GM18499 (cell line): Measurements from ENCODE around the gene PODN.

ENCODE experiments used
- ATAC-seq: cut with Tn5 transposase; IDR thresholded peaks from one replicate; pipeline ENCODE4 v1.9.1; 2021; ENCODE audit warnings: moderate number of reproducible peaks; ENCODE audit not compliant: insufficient read depth, unreplicated experiment

The PODN gene

DNA sequence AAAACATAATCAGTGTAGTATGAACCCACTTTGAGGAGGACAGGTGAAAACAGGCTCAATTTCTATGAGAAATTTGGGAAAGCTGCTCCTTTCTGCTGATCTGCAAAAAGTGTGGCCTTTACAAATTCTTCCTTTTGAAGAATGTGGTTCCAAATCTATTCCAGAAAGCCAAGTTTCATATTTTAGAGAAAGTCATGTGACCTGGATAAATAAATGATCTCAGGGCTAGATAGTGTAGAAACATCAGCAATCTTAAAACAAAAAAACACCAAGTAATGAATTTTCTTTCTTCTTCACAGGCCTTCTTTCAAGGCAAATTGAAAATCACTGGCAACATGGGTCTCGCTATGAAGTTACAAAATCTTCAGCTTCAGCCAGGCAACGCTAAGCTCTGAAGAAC is 11.7 kb upstream of the PODN start:
- ATAC-seq = no peak

DNA sequence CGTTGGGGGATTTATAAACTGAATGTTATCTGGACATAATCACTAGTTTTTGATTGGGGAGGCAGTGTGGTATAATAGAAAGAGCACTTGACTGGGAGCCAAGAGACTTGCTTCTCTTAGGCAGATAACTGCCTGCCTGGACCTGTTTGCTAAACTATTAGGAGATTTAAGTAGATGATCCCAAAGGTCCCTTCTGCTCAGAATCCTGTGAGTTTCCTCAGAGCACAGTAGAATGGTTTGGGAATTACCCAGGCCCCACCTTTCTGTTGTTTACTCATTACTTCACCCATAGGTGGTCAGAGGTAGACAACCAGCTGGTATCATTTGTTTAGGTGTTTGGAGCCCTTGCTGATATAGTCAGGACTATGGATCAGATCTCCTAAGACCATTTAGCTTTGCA is 10.3 kb upstream of the PODN start:
- no peak for ATAC-seq

DNA sequence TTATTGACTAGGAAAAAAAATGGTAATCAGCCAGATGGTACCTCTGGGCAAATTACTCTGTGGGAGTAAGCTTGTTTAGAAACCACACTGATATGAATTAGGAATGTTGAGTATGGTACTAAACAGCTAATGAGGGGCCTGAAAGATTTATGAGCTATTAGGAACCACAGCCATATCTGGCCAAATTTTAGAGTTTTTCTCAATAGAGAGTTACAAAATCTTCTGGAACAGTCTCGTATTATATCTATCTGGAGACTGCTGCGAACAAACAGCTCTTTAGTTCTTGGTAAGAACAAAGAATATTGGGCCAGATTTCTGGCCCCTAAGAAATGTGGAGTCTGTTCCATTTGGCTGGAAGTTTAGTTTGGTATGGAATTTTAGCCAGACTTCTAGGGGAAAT is 4.9 kb upstream of the PODN start:
- no peak for ATAC-seq

DNA sequence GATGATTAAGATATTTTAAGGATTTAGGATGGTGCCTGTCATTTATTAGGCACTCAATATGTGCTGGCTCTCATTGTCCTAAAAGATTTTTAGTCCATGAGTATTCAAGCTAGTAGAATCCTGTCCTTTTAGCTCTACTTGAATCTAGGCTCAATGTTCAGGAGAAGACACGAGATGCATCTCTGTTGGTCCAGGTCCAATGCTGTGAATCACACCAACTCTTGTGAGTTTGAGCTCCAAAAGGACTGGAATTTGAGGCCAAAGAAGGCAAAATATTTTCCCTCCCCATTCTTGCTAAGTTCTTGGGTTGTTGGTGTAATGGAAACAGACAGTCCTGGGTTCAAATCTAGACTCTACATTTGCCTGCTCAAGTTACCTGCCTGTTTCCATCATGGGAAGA is 1.4 kb upstream of the PODN start:
- no peak for ATAC-seq

DNA sequence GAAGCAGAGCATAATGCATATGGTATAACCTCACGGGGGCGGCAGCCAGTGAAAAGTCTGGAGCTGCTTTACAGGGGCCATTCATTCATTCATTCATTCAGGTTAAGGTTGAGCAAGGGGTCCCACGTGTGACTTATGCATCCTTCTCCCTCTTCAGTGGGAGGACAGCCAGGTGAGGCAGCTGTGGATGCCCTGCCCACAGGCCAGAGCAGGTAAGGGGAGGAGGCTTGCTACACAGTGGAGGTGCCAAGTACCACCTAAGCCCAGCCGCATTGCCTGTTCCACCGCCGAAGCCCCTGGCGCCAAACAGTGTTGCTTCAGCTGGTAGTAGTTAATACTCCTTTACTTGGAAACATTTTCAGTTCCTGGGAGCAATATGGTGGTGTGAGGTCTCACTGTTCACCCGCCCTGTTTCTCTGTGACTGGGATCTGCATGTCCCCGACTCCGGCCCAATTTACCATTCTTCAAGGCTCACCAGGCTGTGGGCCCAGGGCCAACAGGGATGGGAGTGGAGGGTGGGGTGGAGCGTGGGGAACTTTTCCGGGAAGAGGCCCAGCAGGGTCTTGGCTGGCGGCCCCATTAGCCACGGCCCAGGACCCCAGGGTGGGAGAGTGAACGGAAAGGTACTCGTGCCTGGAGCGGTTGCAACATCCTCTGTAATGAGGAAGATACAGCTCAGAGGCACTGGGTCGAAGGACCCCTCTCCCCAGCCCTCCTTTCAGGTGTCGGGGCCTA is 722 bp upstream of the PODN start:
- no peak for ATAC-seq

DNA sequence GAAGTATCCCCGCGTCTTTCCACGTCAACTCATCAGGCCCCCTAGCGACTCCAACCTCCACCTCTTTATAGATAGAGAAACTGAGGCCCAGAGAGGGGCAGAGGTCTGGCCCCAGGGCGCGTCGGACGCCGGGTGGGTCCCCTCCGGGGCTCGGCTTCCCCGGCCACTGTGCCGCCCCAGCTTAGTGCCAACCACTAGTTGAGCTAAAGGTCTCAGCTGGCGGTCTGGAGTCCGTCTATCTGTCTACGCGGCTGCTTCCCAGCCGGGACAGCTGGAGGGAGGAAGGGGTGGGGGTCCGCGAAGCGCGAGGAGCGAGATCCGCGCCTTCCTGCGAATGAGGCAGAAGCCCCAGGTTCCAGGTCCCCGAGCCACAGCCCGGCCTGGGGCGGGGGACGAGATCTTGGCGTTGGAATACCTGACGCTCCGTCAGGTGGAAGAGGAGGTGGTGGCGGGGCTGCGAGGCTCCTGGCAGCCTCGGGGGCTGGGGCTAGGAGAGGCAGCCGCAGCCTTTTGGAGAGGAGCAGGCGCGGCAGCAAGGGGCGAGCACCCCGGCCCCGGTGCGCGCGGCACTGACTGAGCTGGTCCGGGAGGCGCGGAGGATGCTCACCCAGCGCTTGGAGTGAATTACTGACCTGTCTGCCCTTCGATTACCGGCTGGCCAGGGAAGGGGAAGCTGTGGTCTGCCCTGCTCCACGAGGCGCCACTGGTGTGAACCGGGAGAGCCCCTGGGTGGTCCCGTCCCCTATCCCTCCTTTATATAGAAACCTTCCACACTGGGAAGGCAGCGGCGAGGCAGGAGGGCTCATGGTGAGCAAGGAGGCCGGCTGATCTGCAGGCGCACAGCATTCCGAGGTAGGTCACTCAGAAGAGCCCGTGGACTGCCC is 937 bp downstream of the PODN start:
- no peak for ATAC-seq

DNA sequence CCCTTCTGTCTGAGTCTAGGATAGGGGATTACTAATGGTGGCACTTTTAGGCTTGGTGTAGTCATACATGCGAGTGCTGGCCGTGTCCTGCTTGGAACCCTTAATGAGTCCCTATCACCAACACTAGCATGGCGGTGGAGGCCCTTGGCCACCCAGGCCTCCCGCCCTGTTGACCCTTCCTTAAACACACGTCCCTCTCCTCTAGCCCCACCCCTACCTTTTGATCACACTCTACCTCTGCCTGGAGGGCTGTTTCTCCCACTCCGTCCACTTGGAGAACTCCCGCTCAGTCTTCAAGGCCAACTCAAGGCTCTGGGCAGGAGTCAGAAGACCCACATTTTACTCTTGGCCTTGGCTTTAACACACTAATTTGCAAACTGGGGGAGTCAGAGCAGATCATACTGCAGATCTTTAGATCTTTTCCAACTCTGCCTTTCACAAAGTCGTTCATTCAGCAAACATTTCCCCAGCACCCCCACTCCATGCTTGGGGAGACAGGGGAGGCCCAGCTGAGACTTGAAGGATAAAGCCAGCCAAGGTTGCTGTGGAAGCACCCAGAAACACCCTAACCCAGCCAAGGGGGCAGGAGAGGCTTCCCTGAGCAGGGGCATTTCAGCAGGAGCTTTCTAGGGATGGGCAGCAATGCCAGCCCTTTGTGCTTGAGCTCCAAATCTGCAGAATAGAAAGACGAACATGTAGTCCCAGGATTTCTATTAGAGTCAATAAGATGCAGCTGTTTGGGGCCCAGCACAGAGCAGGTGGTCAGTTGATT is 1.9 kb downstream of the PODN start:
- ATAC-seq = no peak

DNA sequence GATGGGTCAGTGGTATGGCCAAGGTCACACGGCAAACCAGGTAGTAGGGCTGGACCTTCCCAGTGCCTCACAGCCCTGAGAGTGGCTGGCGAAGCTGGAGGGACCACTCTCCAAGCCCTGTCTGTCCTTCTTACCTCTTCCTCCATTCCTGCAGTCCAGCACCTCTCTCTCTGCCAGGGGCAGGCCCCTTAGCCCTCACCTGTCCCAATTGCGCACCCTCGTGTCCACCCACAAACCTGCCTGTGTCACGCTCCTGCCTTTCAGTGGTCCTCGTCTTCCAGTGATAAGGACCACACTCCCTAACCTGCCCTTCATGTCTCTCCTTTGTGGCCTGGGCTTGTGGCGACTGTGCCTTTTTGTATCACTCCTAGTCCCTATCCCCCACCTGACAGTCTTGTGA is 3.4 kb downstream of the PODN start:
- ATAC-seq = no peak

DNA sequence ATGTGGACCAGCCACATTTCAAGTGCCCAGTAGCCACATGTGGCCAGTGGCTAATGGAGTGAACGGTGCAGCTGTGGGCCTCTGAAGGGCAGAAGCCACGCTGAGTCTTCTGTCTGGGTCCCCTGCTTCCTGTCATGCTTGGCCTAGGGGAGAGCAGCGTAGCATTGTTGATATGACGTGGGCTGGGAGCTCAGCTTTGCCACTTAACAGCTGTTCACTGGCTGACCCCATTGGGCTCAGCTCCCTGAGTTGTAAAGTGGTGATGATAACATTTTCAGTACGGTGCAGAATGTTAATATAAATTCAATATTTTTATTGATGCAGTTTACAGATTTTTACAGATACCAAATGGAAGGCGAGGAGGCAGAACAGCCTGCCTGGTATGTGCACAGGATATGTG is 4.5 kb downstream of the PODN start:
- ATAC-seq = no peak

DNA sequence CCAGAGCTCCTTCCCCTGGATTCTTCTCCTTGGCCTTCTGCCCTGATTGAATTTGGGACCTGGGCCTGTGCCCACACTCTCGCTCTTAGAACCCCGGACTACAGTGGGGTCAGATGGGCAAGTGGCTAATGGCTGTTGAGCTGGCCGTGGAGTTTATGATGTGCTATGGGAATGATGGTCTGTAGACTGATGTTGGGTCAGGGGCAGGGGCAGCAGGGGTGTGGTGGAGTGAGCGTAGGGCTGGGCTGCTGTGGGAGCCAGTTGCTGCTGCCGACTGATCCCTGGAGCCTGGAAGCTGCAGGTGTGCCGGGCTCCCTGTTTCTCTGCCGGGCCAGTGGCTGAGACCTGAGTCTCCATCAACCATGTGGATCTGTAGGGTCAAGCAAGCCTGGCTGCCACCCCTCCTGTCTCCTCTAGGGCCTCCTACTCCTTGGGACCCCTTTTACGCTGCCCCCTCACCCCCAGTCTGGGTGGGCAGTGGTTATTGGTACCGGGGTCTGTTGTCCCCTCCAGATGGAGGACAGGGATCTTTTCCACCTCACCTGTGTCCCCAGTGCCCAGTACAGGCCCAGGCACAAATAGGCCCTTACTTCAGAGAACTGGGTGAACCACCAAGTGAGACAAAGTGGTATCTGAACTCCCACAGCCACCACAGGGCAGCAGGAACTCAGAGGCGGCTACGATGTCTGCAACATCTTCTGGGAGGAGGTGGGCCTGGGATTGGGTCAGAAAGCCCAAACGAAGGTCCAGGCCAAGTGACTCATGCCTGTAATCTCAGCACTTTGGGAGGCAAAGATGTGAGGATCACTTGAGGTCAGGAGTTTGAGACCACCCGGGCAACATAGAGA is 5.1 kb downstream of the PODN start:
- no peak for ATAC-seq

DNA sequence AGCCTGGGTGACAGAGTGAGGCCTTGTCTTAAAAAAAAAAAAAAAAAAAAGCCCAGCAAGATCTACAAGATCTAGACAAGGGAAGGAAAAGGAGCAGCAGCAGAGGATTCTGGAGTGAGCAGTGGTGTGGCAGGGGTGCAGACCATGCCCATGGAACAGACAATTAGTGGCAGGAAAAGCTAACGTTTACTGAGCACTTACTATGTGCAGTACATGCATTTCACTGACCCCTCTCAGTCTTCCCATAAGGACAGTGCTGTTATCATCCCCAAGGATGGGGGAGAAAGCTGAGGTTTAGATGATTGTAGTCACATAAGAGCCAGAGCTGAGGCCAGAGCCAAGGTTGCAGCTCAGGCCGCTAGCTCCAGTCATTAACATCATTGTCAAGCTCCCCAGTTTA is 5.9 kb downstream of the PODN start:
- no peak for ATAC-seq

DNA sequence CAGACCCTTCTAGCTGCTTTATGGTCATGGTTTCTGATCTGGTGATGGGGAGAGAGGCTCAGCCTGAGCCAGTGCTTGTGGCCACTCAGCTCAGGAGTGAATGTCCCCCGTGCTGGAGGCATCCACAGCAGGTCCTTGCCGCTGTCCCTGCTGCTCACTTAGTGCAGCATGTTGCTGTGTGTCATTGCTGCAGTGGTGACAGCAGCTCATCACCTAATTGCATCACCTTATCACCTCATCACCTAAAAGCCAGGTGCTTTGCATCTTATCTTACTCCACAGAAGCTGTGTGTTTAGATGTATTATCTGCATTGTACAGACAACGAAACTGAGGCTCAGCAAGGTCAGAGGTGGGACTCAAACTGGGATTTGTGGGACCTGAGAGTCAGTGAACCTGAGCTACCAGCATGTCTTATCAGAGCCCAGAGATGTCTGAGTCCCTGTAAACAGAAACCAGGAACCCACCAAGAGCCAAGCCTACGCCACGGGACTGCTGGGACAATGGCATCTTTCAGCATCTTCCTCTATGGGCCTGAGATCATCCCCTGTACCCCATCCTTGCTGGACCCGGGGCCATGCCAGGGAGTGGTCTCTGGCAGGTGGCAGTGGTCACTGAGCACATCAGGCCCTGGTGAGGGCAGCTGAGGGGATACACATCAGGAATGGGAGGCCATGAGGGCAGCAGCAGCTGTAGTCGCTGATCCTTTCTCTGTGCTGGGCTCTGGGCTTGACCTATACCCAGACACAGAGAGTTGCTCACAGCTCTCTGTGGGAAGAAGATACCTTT is 6.5 kb downstream of the PODN start:
- no peak for ATAC-seq

DNA sequence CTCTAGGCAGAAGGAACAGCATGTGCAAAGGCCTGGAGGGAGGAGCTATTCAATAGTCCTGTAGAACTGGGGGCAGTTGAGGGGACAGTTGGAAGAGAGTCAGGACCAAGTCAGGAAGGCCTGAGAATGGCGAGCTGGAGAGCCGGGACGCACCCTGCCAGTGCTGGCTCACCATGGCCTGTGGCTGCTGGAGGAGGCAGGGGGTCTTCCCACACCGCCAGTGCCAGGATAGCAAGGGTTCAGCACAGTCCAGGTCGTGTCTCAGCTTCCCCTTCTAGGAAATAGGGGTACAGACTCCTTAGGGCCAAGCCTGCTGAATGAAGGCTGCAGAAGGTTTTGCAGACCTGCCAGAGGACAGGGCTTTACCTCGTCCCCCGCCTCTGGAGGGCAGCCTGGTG is 7.3 kb downstream of the PODN start:
- no peak for ATAC-seq

DNA sequence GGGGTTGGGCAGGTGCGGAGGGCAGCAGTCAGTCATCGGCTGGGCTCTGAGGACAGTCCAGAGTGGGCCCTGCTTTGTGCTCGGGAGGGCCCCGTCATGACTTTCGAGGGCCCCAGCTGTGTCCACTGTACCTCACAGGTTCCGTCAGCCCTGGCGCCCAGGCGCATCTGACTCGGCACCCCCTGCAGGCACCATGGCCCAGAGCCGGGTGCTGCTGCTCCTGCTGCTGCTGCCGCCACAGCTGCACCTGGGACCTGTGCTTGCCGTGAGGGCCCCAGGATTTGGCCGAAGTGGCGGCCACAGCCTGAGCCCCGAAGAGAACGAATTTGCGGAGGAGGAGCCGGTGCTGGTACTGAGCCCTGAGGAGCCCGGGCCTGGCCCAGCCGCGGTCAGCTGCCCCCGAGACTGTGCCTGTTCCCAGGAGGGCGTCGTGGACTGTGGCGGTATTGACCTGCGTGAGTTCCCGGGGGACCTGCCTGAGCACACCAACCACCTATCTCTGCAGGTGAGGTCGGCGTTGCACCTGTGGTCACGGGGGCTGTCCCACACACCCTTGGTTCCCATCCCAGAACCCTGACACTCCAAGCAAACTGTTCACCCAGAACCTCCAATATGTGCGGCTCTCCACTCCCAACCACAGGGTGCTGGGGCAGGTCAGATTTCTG is 7.8 kb downstream of the PODN start:
- no peak for ATAC-seq

DNA sequence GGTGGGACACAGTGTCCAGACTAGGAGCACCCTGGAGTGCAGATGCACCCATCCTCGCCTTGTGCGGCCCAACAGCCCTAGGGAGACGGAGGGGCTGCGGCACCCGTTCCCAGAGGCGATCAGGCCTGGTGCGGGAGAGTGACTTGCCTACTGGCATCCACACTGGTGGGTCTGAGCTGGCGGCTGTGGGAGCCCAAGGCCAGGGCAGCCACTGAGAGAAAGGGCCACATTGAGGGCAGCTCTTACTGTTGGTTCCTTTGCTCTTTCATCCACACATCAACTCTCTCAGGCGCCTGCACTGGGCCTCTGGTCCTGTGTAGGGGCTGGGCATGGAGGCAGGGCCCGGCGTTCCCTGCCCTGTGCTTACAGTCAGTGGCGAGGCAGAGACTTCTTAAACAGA is 8.6 kb downstream of the PODN start:
- no peak for ATAC-seq

DNA sequence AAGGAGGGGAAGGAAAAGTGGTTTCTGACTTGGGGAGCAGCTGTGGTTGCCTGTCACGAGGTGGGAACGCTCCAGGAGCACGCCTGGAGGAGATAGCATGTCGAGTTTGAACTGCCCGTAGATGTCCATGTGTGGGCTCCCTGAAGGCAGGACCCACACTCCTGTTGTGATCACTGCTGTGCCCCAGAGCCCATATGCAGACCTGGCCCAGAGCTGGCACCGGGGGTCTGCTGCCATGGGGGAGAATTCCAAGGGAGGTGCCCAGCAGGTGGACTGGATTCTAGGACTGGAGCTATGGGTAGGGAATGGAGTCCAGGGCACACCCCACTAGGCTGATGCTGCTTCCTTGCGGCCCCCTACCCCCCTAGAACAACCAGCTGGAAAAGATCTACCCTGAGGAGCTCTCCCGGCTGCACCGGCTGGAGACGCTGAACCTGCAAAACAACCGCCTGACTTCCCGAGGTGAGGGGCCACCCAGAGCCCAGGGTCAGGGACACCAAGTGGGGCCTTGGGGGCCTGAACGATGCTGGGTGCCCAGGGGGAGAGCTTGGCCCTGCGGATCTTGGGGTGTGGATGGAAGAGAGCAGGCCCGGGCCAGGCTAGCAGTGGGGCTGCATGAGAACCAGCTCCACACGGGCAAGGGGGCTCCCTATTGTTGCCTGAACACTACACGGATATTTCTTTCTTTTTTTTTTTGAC is 9.3 kb downstream of the PODN start:
- no peak for ATAC-seq

DNA sequence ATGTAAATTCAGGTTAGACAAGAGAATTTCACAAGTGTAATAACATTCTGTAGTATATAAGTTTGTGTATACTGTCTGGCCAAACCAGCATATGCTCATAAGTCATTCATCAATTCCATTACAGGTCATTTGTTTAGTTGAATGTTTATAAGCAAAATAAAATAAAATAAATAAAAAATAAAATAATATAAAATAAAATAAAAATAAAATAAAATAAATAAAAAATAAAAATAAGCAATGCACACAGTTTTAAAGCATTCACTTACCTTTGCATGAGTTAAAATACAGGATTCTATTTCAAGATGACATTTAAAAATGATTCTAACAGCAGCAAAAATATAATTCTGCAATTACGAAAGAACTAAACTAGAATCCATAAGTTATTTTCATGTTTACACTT is 9.9 kb downstream of the PODN start:
- no peak for ATAC-seq

DNA sequence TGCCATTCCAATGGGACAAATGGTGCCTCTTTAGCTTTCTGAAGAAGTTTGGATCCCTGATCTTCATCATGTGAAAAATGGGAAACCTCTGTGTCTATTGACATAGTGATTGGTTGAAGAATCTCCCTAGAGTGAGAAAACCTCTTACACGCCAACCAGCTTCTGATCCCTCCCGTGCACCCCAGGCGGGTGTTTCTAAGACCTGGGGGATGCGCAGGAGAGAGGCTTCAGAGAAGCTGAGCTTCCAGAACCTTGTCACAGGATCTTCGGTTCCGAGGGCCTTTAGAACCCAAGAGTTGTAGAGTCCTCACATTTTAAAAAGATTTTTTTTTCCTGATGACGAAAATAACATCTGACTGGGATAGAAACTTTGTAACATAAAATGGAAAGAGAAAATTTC is 11.3 kb downstream of the PODN start:
- ATAC-seq = no peak
